Transverse colon (tissue), 4 donors: Measurements from ENCODE around the gene SLC22A6. TPM values are rescaled to one million over a fixed set of nuclear protein-coding genes. Genes with fewer than 3 reads are reported as not detected.

Source experiments
- DNase-seq: peaks from one replicate; pipeline ENCODE4 v3.0.0-alpha.2; 2019
- H3K27ac ChIP-seq, 4 donors: fragments of 200-600 bp; sonication (generic); 2 replicates each; pipeline ENCODE4 v1.5.1; 2016 to 2018; ENCODE audit warnings: inconsistent platforms in 4 of 4
- H3K27me3 ChIP-seq: fragments of 200-600 bp; sonication (generic); 2 replicates; pipeline ENCODE4 v1.5.1; 2017; ENCODE audit warnings: inconsistent platforms
- H3K36me3 ChIP-seq, 4 donors: fragments of 200-600 bp; sonication (generic); 2 replicates each; pipeline ENCODE4 v1.5.1; 2017 to 2019; ENCODE audit warnings: inconsistent platforms in 4 of 4
- H3K4me1 ChIP-seq, 4 donors: fragments of 200-600 bp; sonication (generic); 2 replicates each; pipeline ENCODE4 v1.5.1; 2017 to 2020; ENCODE audit warnings: inconsistent platforms in 4 of 4
- H3K4me3 ChIP-seq, 4 donors: fragments of 200-600 bp; sonication (generic); 1 replicate in 1 of 4; 2 replicates in 3 of 4; pipeline versions ENCODE4 v1.5.1 to v1.6.1; 2017 to 2019; ENCODE audit warnings: inconsistent platforms in 4 of 4
- H3K9me3 ChIP-seq, 2 donors: fragments of 200-600 bp; sonication (generic); 2 replicates each; pipeline ENCODE4 v1.5.1; 2017 to 2019; ENCODE audit warnings: inconsistent platforms in 2 of 2
- EP300 ChIP-seq: sonication (generic); formaldehyde crosslinking; IDR thresholded peaks from one replicate; pipeline ENCODE4 v1.6.1; 2017; ENCODE audit warnings: antibody characterized with exemption, low read depth
- POLR2A ChIP-seq: fragments of 450-650 bp; IDR thresholded peaks from one replicate; pipeline ENCODE4 v1.6.1; 2016; ENCODE audit warnings: antibody characterized with exemption, mild to moderate bottlenecking, moderate library complexity
- POLR2AphosphoS5 ChIP-seq, 3 donors: sonication (generic); formaldehyde crosslinking; IDR thresholded peaks; one replicate each; pipeline ENCODE4 v1.6.1; 2016; ENCODE audit warnings: antibody characterized with exemption in 3 of 3
- WGBS, 2 donors: methylation state at CpG; one replicate each; pipeline ENCODE4 v1.1.5; 2018; ENCODE audit warnings: low coverage in 1 of 2; 5-methylcytosine and 5-hydroxymethylcytosine counted together
- in situ Hi-C, 4 donors: fragments of 200-750 bp; cut with MboI; loops; one replicate each; pipeline versions ENCODE4 v1.15.0 to v1.15.1; 2017; ENCODE audit warnings: low sequenced_read_pairs in 3 of 4, low pct_ligation_motif_present in 1 of 4, low pct_unique_long_range_greater_than_20kb in 1 of 4
- intact Hi-C: fragments of 100-400 bp; cut with DNase I; formaldehyde crosslinking; loops from one replicate; pipeline ENCODE4 v1.15.1; 2023; ENCODE audit warnings: low total_unique reads
- total RNA-seq, 4 donors: library from RNA; depleted of rRNA; stranded (reverse); fragments of >200 nt; gene quantifications; one replicate each; pipeline ENCODE4 v1.1.0, GENCODE V29; 2016
- TF ChIP-seq, protein P1 (sequence below), 5 experiments: fragments of 200-600 bp in 3 of 5; fragments of 450-650 bp in 2 of 5; sonication (generic) in 3 of 5; IDR thresholded peaks; 1 replicate in 2 of 5; 2 replicates in 3 of 5; pipeline ENCODE4 v1.5.1; 2016 to 2017; ENCODE audit warnings: antibody characterized with exemption in 5 of 5, inconsistent platforms in 3 of 5, mild to moderate bottlenecking in 2 of 5, moderate library complexity in 1 of 5

SLC22A6 gene
- total RNA-seq, 4 donors from 2014 or later = not detected

GRCh38 chr11:62934496-62934785 is 50.3 kb downstream of the SLC22A6 start:
- in situ Hi-C loops = no loop called here
- DNase-seq = no peak
- TF ChIP-seq, protein P1, sequence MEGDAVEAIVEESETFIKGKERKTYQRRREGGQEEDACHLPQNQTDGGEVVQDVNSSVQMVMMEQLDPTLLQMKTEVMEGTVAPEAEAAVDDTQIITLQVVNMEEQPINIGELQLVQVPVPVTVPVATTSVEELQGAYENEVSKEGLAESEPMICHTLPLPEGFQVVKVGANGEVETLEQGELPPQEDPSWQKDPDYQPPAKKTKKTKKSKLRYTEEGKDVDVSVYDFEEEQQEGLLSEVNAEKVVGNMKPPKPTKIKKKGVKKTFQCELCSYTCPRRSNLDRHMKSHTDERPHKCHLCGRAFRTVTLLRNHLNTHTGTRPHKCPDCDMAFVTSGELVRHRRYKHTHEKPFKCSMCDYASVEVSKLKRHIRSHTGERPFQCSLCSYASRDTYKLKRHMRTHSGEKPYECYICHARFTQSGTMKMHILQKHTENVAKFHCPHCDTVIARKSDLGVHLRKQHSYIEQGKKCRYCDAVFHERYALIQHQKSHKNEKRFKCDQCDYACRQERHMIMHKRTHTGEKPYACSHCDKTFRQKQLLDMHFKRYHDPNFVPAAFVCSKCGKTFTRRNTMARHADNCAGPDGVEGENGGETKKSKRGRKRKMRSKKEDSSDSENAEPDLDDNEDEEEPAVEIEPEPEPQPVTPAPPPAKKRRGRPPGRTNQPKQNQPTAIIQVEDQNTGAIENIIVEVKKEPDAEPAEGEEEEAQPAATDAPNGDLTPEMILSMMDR (IDR thresholded peaks at IDR 0.05) = no peak
- Histone ChIP-seq H3K27ac (no peak overlapping the region), H3K27me3 (peaks cover 5% of the 10 kb centered on the region), H3K4me1 (no peaks in the 10 kb centered on the region), H3K4me3 (no peak overlapping the region), H3K36me3 (no peaks in the 10 kb centered on the region), H3K9me3 (no peaks in the 10 kb centered on the region)
- WGBS, 2 donors = 16 to 22% methylated on average over 1 of the region's 1 CpG
- intact Hi-C loops = no loop called here

DNA sequence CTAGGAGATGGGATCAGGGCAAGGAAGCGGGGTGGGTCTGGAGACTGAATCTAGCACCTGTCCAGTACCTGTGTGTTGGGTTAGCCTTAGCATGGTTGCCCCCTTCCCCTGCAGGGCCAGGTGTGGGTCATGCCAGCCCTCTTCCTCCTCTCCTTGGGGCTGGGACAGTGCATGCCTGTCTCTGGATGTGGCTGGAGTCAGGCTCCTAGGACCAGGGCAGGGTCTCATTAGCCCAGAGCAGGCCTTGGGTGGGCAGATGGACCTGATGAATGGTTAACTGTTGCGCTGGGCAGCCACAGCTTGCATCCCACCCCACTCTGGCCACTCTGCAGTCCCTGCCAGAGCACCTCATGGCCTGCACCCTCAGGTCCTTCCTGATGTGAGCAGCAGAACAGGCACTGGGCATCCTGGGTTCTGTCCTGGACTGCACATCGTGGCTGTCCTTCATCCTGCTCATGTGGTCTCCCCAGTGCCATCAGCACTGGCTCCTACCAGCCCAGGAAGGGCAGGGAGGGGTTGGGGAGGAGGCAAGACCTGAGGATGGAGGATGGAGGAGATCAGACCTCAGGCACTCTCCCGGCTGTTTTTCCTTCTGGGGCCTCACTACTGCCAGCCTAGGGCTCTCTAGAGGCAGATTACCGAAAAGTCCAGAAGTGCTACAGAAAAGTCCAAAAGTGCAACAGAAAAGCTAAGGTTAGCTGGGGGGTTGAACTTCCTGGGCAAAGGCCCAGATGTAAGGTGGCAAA is 50.8 kb downstream of the SLC22A6 start:
- TF ChIP-seq POLR2A (no peak), EP300 (no peak), POLR2AphosphoS5 (IDR thresholded peaks at IDR 0.05) (no peak)
- TF ChIP-seq, protein P1 (IDR thresholded peaks at IDR 0.05) = no peak
- Histone ChIP-seq H3K4me1 (no peaks in the 10 kb centered on the region), H3K27ac (no peak overlapping the region), H3K9me3 (no peaks in the 10 kb centered on the region), H3K4me3 (no peak overlapping the region), H3K27me3 (peaks cover 10% of the 10 kb centered on the region), H3K36me3 (no peaks in the 10 kb centered on the region)
- intact Hi-C loops = no loop called here
- DNase-seq = no peak
- 81% methylated on average over 5 of the region's 5 CpGs; no CpG with 5 or more reads in 1 of the 2 donors for WGBS, 2 donors
- in situ Hi-C loops = no loop called here

DNA sequence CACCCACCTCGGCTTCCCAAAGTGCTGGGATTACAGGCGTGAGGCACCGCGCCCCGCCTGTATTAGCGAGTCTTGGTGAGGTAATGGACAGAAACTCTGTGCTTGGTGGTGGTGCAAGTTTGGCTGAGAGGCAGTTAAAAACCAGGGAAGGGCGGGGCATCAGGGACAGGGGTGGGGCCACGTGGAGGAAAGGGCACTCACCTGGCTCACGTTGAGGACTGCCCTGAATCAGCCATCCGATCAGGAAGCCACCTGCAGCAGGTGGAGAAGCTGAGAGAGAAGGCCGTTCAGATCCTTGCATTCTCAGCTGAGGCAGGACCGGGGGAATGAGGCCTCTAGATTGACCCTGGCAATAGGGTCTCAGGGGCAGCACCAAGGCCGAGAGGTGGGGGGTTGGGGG is 51.5 kb downstream of the SLC22A6 start:
- H3K36me3 ChIP-seq = no peaks in the 10 kb centered on the region
- in situ Hi-C loops = no loop called here
- TF ChIP-seq POLR2A (no peak), EP300 (no peak), POLR2AphosphoS5 (IDR thresholded peaks at IDR 0.05) (no peak)
- TF ChIP-seq, protein P1 (IDR thresholded peaks at IDR 0.05) = no peak
- no peaks in the 10 kb centered on the region for H3K9me3 ChIP-seq
- no peak overlapping the region for H3K27ac ChIP-seq
- peaks cover 16% of the 10 kb centered on the region for H3K27me3 ChIP-seq
- intact Hi-C loops = no loop called here
- no peak for DNase-seq
- no peak overlapping the region for H3K4me3 ChIP-seq
- WGBS, 2 donors = 70% methylated on average over 13 of the region's 13 CpGs; no CpG with 5 or more reads in 1 of the 2 donors
- H3K4me1 ChIP-seq = no peaks in the 10 kb centered on the region

DNA sequence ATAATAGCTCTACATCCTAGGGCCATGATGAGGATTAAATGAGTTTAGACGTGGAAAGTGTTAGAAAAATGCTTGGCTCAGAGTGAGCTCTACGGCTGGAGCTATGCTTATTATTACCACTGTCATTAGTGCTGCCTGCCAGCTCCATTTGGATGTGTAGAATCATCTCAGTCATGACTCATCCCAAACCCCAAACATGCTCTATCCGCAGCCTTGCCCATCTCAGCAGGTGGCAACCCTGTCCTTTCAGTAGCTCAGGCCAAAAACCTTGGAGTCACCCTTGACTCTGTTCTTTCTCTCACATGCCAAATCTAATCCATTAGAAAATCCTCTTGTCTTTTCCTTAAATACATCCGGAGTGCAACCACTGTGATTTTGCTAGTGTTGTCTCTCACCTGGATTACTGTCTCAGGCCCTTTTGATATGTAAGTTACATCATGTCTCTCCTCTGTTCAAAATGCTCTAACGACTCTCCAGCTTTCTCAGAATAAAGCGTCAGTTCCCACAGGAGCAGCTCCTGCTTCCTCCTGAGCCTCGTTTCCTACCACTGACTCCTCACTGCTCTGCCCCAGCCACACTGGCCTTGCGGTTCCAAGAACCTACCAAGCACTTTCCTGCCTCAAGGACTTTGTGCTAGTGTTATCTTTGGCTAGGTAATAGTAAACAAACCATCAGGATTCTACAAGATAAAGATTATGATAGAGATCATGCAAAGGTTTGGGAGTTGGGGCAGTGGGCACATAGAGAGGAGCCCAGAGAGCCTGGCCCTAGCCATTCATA is 53.1 kb downstream of the SLC22A6 start:
- DNase-seq = no peak

More for the DNA sequence above, 53.1 kb downstream of the SLC22A6 start:
- 52% methylated on average over 5 to 8 of the region's 8 CpGs for WGBS, 2 donors
- H3K27me3 ChIP-seq = peaks cover 32% of the 10 kb centered on the region
- H3K27ac ChIP-seq = no peak overlapping the region
- peaks cover 0 to 3% (median under 1%) of the 10 kb centered on the region in 4 donors for H3K4me1 ChIP-seq
- no peaks in the 10 kb centered on the region for H3K36me3 ChIP-seq
- no peak for TF ChIP-seq EP300
- no peak for TF ChIP-seq POLR2A
- TF ChIP-seq, protein P1 (IDR thresholded peaks at IDR 0.05) = no peak
- TF ChIP-seq POLR2AphosphoS5 (IDR thresholded peaks at IDR 0.05) = no peak
- H3K9me3 ChIP-seq = no peaks in the 10 kb centered on the region
- no peak overlapping the region for H3K4me3 ChIP-seq
- in situ Hi-C loops (no loop called here), intact Hi-C loops (no loop called here)
